Right lobe of liver (tissue), 4 donors: ENCODE results near the gene SLC6A18.

Source experiments
- POLR2A ChIP-seq: fragments of 450-650 bp; IDR thresholded peaks from one replicate; pipeline ENCODE4 v1.6.1; 2017; ENCODE audit warnings: antibody characterized with exemption, mild to moderate bottlenecking
- TF ChIP-seq, protein P1 (sequence below), 4 donors: fragments of 200-600 bp in 3 of 4; fragments of 450-650 bp in 1 of 4; IDR thresholded peaks; one replicate each; pipeline versions ENCODE4 v1.5.1 to v1.8.0; 2016 to 2022; ENCODE audit warnings: antibody characterized with exemption in 4 of 4, mild to moderate bottlenecking in 2 of 4
- donor health status: DM: no; HTN: no; CAD: no.
- donor health status: DM: no; HTN: no; CAD: no.
- donor health status: DM: no; HTN: yes; CAD: no.

- TF ChIP-seq, protein P1, sequence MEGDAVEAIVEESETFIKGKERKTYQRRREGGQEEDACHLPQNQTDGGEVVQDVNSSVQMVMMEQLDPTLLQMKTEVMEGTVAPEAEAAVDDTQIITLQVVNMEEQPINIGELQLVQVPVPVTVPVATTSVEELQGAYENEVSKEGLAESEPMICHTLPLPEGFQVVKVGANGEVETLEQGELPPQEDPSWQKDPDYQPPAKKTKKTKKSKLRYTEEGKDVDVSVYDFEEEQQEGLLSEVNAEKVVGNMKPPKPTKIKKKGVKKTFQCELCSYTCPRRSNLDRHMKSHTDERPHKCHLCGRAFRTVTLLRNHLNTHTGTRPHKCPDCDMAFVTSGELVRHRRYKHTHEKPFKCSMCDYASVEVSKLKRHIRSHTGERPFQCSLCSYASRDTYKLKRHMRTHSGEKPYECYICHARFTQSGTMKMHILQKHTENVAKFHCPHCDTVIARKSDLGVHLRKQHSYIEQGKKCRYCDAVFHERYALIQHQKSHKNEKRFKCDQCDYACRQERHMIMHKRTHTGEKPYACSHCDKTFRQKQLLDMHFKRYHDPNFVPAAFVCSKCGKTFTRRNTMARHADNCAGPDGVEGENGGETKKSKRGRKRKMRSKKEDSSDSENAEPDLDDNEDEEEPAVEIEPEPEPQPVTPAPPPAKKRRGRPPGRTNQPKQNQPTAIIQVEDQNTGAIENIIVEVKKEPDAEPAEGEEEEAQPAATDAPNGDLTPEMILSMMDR (IDR thresholded peaks at IDR 0.05): no peak
- no peak for TF ChIP-seq POLR2A
Measured at GRCh38 chr5:1277781-1278180, 52.6 kb downstream of the SLC6A18 start.
